HEK293T (cell line): Measurements from ENCODE around the gene APOL4.
A peak's percentile ranks its signal among the peaks of the same experiment; 100 is the strongest.
"Not testable (repeated sequence)": the region's sequence is repeated elsewhere in the genome, so short reads cannot be mapped to it uniquely, and the experiment has no call there.

Experiments used
- CTCF ChIA-PET: fragments of 350-600 bp; formaldehyde crosslinking; extraction: SDS; loops from one replicate; lab custom pipeline; 2021; ENCODE audit warnings: antibody characterized with exemption, inconsistent platforms; lab: Yijun Ruan, JAX
- POLR2A ChIA-PET: fragments of 350-600 bp; formaldehyde crosslinking; extraction: SDS; loops from one replicate; lab custom pipeline; 2020; ENCODE audit warnings: antibody characterized with exemption, inconsistent platforms; lab: Yijun Ruan, JAX
- DNase-seq: peaks from one replicate; pipeline ENCODE4 v3.0.0; 2012; ENCODE audit warnings: mixed read lengths; ENCODE audit errors: extremely low spot score
- ARNT ChIP-seq: fragments of 450-650 bp; IDR thresholded peaks from 2 replicates; pipeline ENCODE4 v1.6.1; 2017; ENCODE audit warnings: mild to moderate bottlenecking
- CTBP1 ChIP-seq: fragments of 450-650 bp; IDR thresholded peaks from 2 replicates; pipeline ENCODE4 v1.6.1; 2016; ENCODE audit warnings: borderline replicate concordance
- ELF4 ChIP-seq: fragments of 450-650 bp; IDR thresholded peaks from 2 replicates; pipeline ENCODE4 v1.6.1; 2017; ENCODE audit warnings: antibody characterized with exemption
- FOXA1 ChIP-seq: fragments of 450-650 bp; IDR thresholded peaks from 2 replicates; pipeline ENCODE4 v1.6.1; 2016; ENCODE audit warnings: mild to moderate bottlenecking
- FOXK2 ChIP-seq: fragments of 450-650 bp; IDR thresholded peaks from 2 replicates; pipeline ENCODE4 v1.6.1; 2016; ENCODE audit warnings: mild to moderate bottlenecking
- FOXM1 ChIP-seq: fragments of 450-650 bp; IDR thresholded peaks from 2 replicates; pipeline ENCODE4 v1.6.1; 2017; ENCODE audit warnings: mild to moderate bottlenecking, borderline replicate concordance
- HDGF ChIP-seq: fragments of 450-650 bp; IDR thresholded peaks from 2 replicates; pipeline ENCODE4 v1.6.1; 2017; ENCODE audit warnings: antibody characterized with exemption, borderline replicate concordance
- L3MBTL2 ChIP-seq: fragments of 450-650 bp; conservative IDR thresholded peaks from 2 replicates; pipeline ENCODE4 v1.6.1; 2016; ENCODE audit warnings: mild to moderate bottlenecking
- LEF1 ChIP-seq: fragments of 450-650 bp; IDR thresholded peaks from 2 replicates; pipeline ENCODE4 v1.6.1; 2017; ENCODE audit warnings: mild to moderate bottlenecking, borderline replicate concordance
- NFRKB ChIP-seq: fragments of 450-650 bp; IDR thresholded peaks from 2 replicates; pipeline ENCODE4 v1.6.1; 2016; ENCODE audit warnings: mild to moderate bottlenecking, moderate library complexity
- SP1 ChIP-seq: fragments of 450-650 bp; IDR thresholded peaks from 2 replicates; pipeline ENCODE4 v1.6.1; 2017
- SUZ12 ChIP-seq: fragments of 450-650 bp; IDR thresholded peaks from 2 replicates; pipeline ENCODE4 v1.6.1; 2016; ENCODE audit warnings: mild to moderate bottlenecking
- TARDBP ChIP-seq: fragments of 450-650 bp; IDR thresholded peaks from 2 replicates; pipeline ENCODE4 v1.6.1; 2016
- ZNF384 ChIP-seq: fragments of 450-650 bp; IDR thresholded peaks from 2 replicates; pipeline ENCODE4 v1.6.1; 2016
- TF ChIP-seq, protein P1 (sequence below): fragments of 450-650 bp; IDR thresholded peaks from 2 replicates; pipeline ENCODE4 v1.6.1; 2016

Gene APOL4

DNA sequence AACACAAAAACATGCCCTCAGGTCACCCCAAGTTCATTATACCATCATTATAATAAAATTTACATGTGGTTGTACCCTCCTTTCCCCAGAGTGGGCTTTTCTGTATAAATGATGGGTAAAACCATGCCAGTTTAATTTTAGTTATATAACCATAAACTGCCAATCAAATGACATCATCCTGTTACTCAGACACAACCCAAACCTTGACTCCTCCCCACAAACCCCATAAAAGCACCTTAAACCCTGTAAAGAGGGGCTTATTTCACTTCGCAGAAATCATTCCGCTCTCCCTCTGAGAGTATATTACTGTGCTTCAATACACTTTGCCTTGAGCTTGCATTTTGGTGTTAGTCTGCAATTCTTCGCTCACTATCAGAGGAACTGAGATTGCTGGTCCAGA lies 35.5 kb downstream of the APOL4 start:
- POLR2A ChIA-PET, result no interaction called here
- CTCF ChIA-PET, result interaction anchor here (1.3 kb wide), 1 partner anchor 15 kb away, joined by 7 read pairs; no protein-coding TSS in a partner anchor
- TF ChIP-seq, protein P1, sequence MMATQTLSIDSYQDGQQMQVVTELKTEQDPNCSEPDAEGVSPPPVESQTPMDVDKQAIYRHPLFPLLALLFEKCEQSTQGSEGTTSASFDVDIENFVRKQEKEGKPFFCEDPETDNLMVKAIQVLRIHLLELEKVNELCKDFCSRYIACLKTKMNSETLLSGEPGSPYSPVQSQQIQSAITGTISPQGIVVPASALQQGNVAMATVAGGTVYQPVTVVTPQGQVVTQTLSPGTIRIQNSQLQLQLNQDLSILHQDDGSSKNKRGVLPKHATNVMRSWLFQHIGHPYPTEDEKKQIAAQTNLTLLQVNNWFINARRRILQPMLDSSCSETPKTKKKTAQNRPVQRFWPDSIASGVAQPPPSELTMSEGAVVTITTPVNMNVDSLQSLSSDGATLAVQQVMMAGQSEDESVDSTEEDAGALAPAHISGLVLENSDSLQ, result peak; percentile 66
- TF ChIP-seq FOXM1, result no peak
- no peak for DNase-seq

DNA sequence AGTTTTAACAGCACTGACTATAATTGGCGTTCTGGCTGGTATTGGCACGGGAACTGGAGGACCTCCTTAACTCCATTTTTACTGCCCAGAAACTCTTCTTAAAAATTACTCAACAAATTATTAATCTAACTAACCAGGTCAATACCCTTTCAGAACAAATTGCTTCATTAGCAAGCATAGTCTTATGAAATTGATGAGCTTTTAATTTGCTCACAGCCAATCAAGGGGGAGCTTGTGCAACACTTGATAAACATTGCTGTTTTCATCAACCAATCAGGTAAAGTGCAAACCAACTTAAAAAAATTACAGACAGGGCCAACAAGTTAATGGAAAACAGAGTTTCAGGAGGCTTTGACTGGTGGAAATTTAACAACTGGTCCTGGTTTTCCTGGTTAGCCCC lies 36.5 kb downstream of the APOL4 start:
- ChIA-PET CTCF (interaction anchor here (0.6 to 1.3 kb wide), 2 partner anchors 16 to 538 kb away, joined by 3 to 7 read pairs; no protein-coding TSS in a partner anchor), POLR2A (no interaction called here)
- TF ChIP-seq ELF4 (no peak), ARNT (no peak), L3MBTL2 (no peak), LEF1 (no peak)
- no peak for DNase-seq

DNA sequence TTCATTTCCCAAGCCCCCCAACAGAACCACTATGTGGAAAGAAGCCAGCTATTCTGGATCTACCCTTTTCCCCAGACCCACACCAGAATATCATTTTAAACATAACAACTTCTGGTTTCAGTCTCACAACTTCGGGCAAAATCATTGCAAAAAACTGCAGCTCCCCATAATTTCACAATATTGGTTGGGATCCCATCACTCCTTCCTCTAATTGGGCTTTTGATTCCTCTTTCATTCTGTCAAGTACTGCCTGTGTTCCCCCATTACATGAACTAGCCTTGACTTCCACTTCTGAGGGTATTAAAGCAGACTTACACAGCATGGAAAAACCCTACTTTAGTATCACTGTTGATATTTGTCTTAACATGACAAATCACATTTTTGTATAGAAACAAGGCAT lies 37.0 kb downstream of the APOL4 start:
- DNase-seq, result no peak
- TF ChIP-seq, protein P1, result no peak
- no peak for TF ChIP-seq FOXA1
- TF ChIP-seq TARDBP, result no peak
- ChIA-PET CTCF (no interaction called here), POLR2A (interaction anchor here (1.1 kb wide), 1 partner anchor 15 kb away, joined by 3 read pairs; no protein-coding TSS in a partner anchor)

DNA sequence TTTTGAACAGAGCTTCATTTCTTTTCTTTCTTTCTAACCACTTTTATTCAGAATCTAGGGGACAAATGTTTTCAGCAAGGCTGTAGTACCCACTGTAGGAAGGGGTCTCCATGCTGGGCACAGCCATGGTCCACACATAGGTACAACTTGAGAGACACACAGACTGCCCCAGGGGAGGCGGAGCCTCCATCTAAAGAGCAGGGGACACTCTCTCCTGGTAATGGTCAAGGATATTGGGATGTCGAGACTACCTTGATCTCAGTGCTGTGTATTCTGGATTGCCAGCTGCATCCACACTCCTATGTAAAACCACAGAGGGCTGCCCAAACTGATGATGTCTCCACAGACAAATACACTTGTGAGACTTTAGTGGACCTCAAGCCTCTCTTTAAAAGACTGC lies 38.1 kb downstream of the APOL4 start:
- POLR2A ChIA-PET, result interaction anchor here (1.1 kb wide), 1 partner anchor 17 kb away, joined by 3 read pairs; no protein-coding TSS in a partner anchor
- no peak for DNase-seq
- no peak for TF ChIP-seq HDGF
- no peak for TF ChIP-seq SP1
- TF ChIP-seq FOXA1, result no peak
- TF ChIP-seq NFRKB, result no peak
- TF ChIP-seq TARDBP, result no peak
- CTCF ChIA-PET, result no interaction called here

DNA sequence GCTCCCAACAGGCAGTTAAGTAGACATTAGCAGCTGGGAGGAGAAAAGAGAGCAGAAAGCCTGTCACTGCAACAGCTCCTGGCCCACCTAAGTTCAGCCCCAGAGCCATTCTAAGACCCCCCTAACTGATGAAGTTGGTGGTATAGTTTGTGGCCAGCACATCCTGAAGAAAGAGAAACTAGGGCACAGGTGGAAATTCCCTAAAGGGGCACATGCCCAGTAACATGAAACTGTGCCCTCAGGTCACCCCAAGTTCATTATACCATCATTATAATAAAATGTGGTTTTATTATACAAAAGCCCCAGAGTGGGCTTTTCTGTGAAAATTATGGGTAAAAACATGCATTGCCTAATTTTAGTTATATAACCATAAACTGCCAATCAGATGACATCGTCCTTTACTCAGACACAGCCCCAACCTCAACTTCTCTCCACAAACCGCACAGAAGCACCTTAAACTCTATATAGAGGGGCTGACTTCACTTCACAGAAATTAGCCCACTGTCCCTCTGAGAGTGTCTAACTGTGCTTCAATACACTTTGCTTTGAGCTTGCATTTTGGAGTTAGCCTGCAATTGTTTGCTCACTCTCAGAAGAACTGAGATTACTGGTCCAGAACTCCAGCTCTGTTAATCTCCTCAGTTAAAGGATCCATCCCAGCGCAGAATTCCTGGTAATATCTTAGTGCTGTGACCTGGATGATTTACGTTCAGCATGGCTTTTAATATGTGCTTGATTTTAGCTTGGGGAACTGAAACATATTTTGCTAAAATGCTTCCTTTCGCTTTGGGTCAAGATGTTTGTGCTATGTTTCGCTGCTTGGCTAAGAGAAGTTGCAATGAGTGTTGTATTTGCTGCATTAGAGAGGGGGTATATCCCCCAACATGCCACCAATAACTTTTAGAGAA lies 39.2 kb downstream of the APOL4 start:
- DNase-seq, result no peak
- TF ChIP-seq ZNF384 (no peak), LEF1 (no peak), CTBP1 (no peak), NFRKB (no peak), SUZ12 (no peak), FOXK2 (no peak), TARDBP (no peak)
- ChIA-PET CTCF (interaction anchor here (0.9 kb wide), 1 partner anchor 17 kb away, joined by 3 read pairs; no protein-coding TSS in a partner anchor), POLR2A (interaction anchor here (1.4 kb wide), 1 partner anchor 134 kb away, joined by 3 read pairs; the partner anchor contains the start of gene RBFOX2)

DNA sequence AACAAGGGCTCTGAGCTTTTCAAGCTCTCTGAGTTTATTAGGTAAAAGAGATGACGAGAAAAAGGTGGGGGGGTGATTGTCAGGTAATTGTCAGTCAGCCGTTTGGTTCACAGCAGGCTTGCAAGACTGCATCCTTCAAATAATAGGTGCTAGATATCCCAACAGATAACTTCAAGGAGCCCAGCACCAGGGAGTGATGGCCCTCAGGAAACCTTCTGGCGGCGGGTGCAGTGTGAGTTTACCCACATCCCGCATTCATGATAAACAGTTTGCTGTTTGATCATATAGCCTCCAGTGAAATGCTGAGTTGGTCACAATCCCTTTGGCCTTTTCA lies 39.8 kb downstream of the APOL4 start:
- CTCF ChIA-PET, DNase-seq: not testable (repeated sequence)
- POLR2A ChIA-PET, result interaction anchor here (1.4 kb wide), 1 partner anchor 133 kb away, joined by 3 read pairs; the partner anchor contains the start of gene RBFOX2

DNA sequence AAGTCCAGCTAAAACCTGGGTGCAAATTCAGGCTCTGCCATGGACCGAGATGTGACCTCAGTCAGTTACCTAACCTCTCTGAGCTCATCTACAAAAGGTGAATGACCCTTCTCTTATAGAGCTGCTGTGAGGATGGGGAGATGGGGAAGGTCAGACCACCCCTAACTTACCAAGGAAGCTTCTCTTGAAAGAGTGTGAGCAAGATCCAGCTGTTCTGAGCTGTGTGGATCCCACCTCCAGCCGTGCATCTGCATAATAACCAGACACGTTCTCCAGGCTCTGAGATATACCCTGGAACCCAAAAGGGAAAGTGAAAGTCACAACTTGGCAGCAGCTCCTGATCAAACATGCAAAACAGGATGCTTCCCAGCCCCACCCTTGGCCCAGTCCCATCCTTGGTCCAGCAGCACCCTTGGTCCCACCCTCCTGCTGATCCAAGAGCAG lies 41.1 kb downstream of the APOL4 start, which contains the start of gene APOL3:
TSS of gene APOL3 (minus strand) at position 257 of the 444 bp plus-strand sequence. CDS start 11,700 bp downstream, outside the sequence.
- TF ChIP-seq LEF1 (no peak), HDGF (no peak), L3MBTL2 (no peak), ARNT (no peak), ZNF384 (no peak), TARDBP (no peak), ELF4 (no peak), SP1 (no peak), FOXA1 (no peak), FOXK2 (no peak)
- no peak for DNase-seq
- ChIA-PET CTCF (interaction anchor here (0.6 kb wide), 1 partner anchor 282 kb away, joined by 3 read pairs; no protein-coding TSS in a partner anchor), POLR2A (no interaction called here)
